IMR-90 (cell line): Measurements from ENCODE around the gene RNF217. TPM values are rescaled to one million over a fixed set of nuclear protein-coding genes. Genes with fewer than 3 reads are reported as not detected.

Source experiments
- ATAC-seq: fragments of 200-7000 bp; cut with Tn5 transposase; 2 replicates; pipeline ENCODE4 v1.9.1; 2020; ENCODE audit warnings: low read depth, mild to moderate bottlenecking, moderate library complexity
- BruUV-seq: library from RNA; stranded (reverse); fragments of 400-500 nt; replicated peaks from 2 replicates; lab custom pipeline; 2021; lab: Mats Ljungman, UMichigan
- CTCF ChIA-PET: fragments of 300-600 bp; formaldehyde crosslinking; extraction: SDS; loops from one replicate; lab custom pipeline; 2021; ENCODE audit warnings: antibody characterized with exemption; lab: Yijun Ruan, JAX
- POLR2A ChIA-PET: fragments of 300-600 bp; sonication (Branson Sonifier 250); formaldehyde crosslinking; loops from one replicate; lab custom pipeline; 2022; ENCODE audit warnings: antibody characterized with exemption; ENCODE audit not compliant: unreplicated experiment; lab: Charles Lee
- DNase-seq: peaks from one replicate; pipeline ENCODE4 v3.0.0; 2013
- H2AFZ ChIP-seq: replicated peaks from 2 replicates; pipeline ENCODE3; 2013; ENCODE audit warnings: low read length, mild to moderate bottlenecking; ENCODE audit not compliant: poor library complexity
- H2AK5ac ChIP-seq: 2 replicates; pipeline ENCODE4 v1.6.1; 2013; ENCODE audit warnings: low read depth, low read length, inconsistent platforms
- H2AK9ac ChIP-seq: replicated peaks from 2 replicates; pipeline ENCODE3; 2013; ENCODE audit warnings: mild to moderate bottlenecking, low read depth, low read length, moderate library complexity; ENCODE audit not compliant: poor library complexity
- H2BK120ac ChIP-seq: 2 replicates; pipeline ENCODE4 v1.6.1; 2013; ENCODE audit warnings: low read depth, low read length, inconsistent platforms
- H2BK15ac ChIP-seq: 3 replicates; pipeline ENCODE4 v1.6.1; 2013; ENCODE audit warnings: low read depth, low read length, inconsistent platforms
- H2BK20ac ChIP-seq: 2 replicates; pipeline ENCODE4 v1.6.1; 2013; ENCODE audit warnings: low read depth, mild to moderate bottlenecking, inconsistent platforms, low read length, moderate library complexity
- H2BK5ac ChIP-seq: 2 replicates; pipeline ENCODE4 v1.6.1; 2013; ENCODE audit warnings: mild to moderate bottlenecking, low read depth, low read length, inconsistent platforms; ENCODE audit not compliant: poor library complexity, severe bottlenecking
- H3K14ac ChIP-seq: replicated peaks from 2 replicates; pipeline ENCODE4 v1.6.1; 2013; ENCODE audit warnings: low read depth, low read length, inconsistent platforms
- H3K18ac ChIP-seq: 2 replicates; pipeline ENCODE4 v1.6.1; 2013; ENCODE audit warnings: low read depth, low read length, control low read depth
- H3K23ac ChIP-seq: 2 replicates; pipeline ENCODE4 v1.6.1; 2013; ENCODE audit warnings: low read depth, low read length, inconsistent platforms
- H3K27ac ChIP-seq: 2 replicates; pipeline ENCODE4 v1.5.1; 2013; ENCODE audit warnings: mild to moderate bottlenecking, control low read depth, low read length; ENCODE audit not compliant: insufficient read depth
- H3K27me3 ChIP-seq: 2 replicates; pipeline ENCODE4 v1.6.1; 2013; ENCODE audit warnings: low read length; ENCODE audit not compliant: control insufficient read depth, insufficient read depth
- H3K36me3 ChIP-seq: 2 replicates; pipeline ENCODE4 v1.6.1; 2013; ENCODE audit warnings: low read length, mixed read lengths; ENCODE audit not compliant: control insufficient read depth, insufficient read depth
- H3K4ac ChIP-seq: 2 replicates; pipeline ENCODE4 v1.6.1; 2013; ENCODE audit warnings: low read depth, low read length, inconsistent platforms
- H3K4me1 ChIP-seq: 2 replicates; pipeline ENCODE4 v1.6.1; 2013; ENCODE audit warnings: low read length, mixed read lengths; ENCODE audit not compliant: control insufficient read depth, insufficient read depth
- H3K4me2 ChIP-seq: 2 replicates; pipeline ENCODE4 v1.6.1; 2013; ENCODE audit warnings: low read depth, mild to moderate bottlenecking, control low read depth, low read length, moderate library complexity
- H3K4me3 ChIP-seq: 2 replicates; pipeline ENCODE4 v1.5.1; 2013; ENCODE audit warnings: low read depth, mild to moderate bottlenecking, control low read depth, low read length, moderate library complexity; ENCODE audit not compliant: insufficient read depth
- H3K56ac ChIP-seq: 2 replicates; pipeline ENCODE4 v1.6.1; 2013; ENCODE audit warnings: low read length, inconsistent platforms; ENCODE audit not compliant: insufficient read depth; ENCODE audit errors: extremely low read depth
- H3K79me1 ChIP-seq, 2 experiments: 2 replicates each; pipeline ENCODE4 v1.6.1; 2013; ENCODE audit warnings: low read length in 2 of 2, inconsistent platforms in 1 of 2, low read depth in 1 of 2
- H3K9ac ChIP-seq: 2 replicates; pipeline ENCODE4 v1.6.1; 2013; ENCODE audit warnings: low read depth, low read length, control low read depth
- H3K9me1 ChIP-seq: 2 replicates; pipeline ENCODE4 v1.6.1; 2013; ENCODE audit warnings: low read length, inconsistent platforms; ENCODE audit not compliant: insufficient read depth
- H3K9me3 ChIP-seq: 2 replicates; pipeline ENCODE4 v1.6.1; 2013; ENCODE audit warnings: low read length; ENCODE audit not compliant: control insufficient read depth, insufficient read depth
- H4K20me1 ChIP-seq: 2 replicates; pipeline ENCODE4 v1.6.1; 2013; ENCODE audit warnings: low read length, inconsistent platforms; ENCODE audit not compliant: insufficient read depth
- H4K5ac ChIP-seq: 2 replicates; pipeline ENCODE4 v1.6.1; 2013; ENCODE audit warnings: mild to moderate bottlenecking, low read depth, low read length, control low read depth
- H4K8ac ChIP-seq, 2 experiments: 2 replicates each; pipeline ENCODE4 v1.6.1; 2013; ENCODE audit warnings: low read depth in 2 of 2, low read length in 2 of 2, control low read depth in 1 of 2, inconsistent platforms in 1 of 2
- H4K91ac ChIP-seq: 2 replicates; pipeline ENCODE4 v1.6.1; 2013; ENCODE audit warnings: low read depth, low read length, inconsistent platforms; ENCODE audit not compliant: insufficient read depth
- BHLHE40 ChIP-seq: fragments of 150-350 bp; IDR thresholded peaks from 2 replicates; pipeline ENCODE4 v1.6.1; 2016; ENCODE audit warnings: mild to moderate bottlenecking, low read depth, low read length
- CEBPB ChIP-seq: IDR thresholded peaks from 2 replicates; pipeline ENCODE4 v1.6.1; 2012; ENCODE audit warnings: low read depth, low read length, improper control_type of control experiment
- CHD1 ChIP-seq: IDR thresholded peaks from 2 replicates; pipeline ENCODE4 v1.6.1; 2012; ENCODE audit warnings: low read depth, low read length, improper control_type of control experiment
- FOS ChIP-seq: fragments of 150-350 bp; IDR thresholded peaks from 2 replicates; pipeline ENCODE4 v1.6.1; 2016; ENCODE audit warnings: low read depth, low read length
- MAFK ChIP-seq: IDR thresholded peaks from 2 replicates; pipeline ENCODE4 v1.6.1; 2012; ENCODE audit warnings: low read depth, low read length, improper control_type of control experiment
- MAZ ChIP-seq: IDR thresholded peaks from 2 replicates; pipeline ENCODE4 v1.6.1; 2012; ENCODE audit warnings: low read depth, mild to moderate bottlenecking, low read length, improper control_type of control experiment, moderate library complexity, borderline replicate concordance
- MXI1 ChIP-seq: IDR thresholded peaks from 2 replicates; pipeline ENCODE4 v1.6.1; 2012; ENCODE audit warnings: low read depth, mild to moderate bottlenecking, low read length, moderate library complexity, borderline replicate concordance
- NFE2L2 ChIP-seq: fragments of 150-350 bp; IDR thresholded peaks from 2 replicates; pipeline ENCODE4 v1.6.1; 2016; ENCODE audit warnings: low read depth, mild to moderate bottlenecking, low read length
- POLR2A ChIP-seq: IDR thresholded peaks from 2 replicates; pipeline ENCODE4 v1.6.1; 2012; ENCODE audit warnings: mild to moderate bottlenecking, low read depth, low read length
- RAD21 ChIP-seq: IDR thresholded peaks from 2 replicates; pipeline ENCODE4 v1.6.1; 2012; ENCODE audit warnings: low read length, improper control_type of control experiment
- RCOR1 ChIP-seq: IDR thresholded peaks from 2 replicates; pipeline ENCODE4 v1.6.1; 2012; ENCODE audit warnings: mild to moderate bottlenecking, low read length, improper control_type of control experiment; ENCODE audit not compliant: insufficient replicate concordance
- RFX5 ChIP-seq: IDR thresholded peaks from 2 replicates; pipeline ENCODE4 v1.8.0; 2012; ENCODE audit warnings: low read depth, mild to moderate bottlenecking, low read length, moderate library complexity
- SMC3 ChIP-seq: fragments of 150-350 bp; IDR thresholded peaks from 2 replicates; pipeline ENCODE4 v1.6.1; 2016; ENCODE audit warnings: low read depth, mild to moderate bottlenecking, antibody characterized with exemption, low read length, moderate library complexity
- WGBS, 2 experiments: methylation state at CpG; one replicate each; pipeline versions ENCODE4 v1.1.5 to v1.1.7; 2013; ENCODE audit warnings: missing lambda C conversion rate in 2 of 2; ENCODE audit not compliant: insufficient read length in 1 of 2; ENCODE audit errors: extremely low coverage in 2 of 2; 5-methylcytosine and 5-hydroxymethylcytosine counted together
- dilution Hi-C: fragments of 300-500 bp; cut with HindIII; formaldehyde crosslinking; loops from one replicate; pipeline ENCODE4 v1.14.3; 2018; ENCODE audit warnings: low sequenced_read_pairs; ENCODE audit not compliant: unreplicated experiment
- in situ Hi-C: fragments of 300-500 bp; cut with MboI; formaldehyde crosslinking; loops from 3 replicates; pipeline ENCODE4 v1.14.3; 2019; ENCODE audit warnings: low sequenced_read_pairs, inconsistent platforms, mixed read lengths
- intact Hi-C: fragments of 100-400 bp; cut with micrococcal nuclease; formaldehyde crosslinking; loops from 2 replicates; pipeline ENCODE4 v1.10.0; 2022
- polyA plus RNA-seq, 3 experiments: library from polyadenylated mRNA; depleted of rRNA; stranded (reverse); fragments of >200 nt; gene quantifications; 2 replicates each; pipeline ENCODE4 v1.2.3, GENCODE V29; 2012; ENCODE audit warnings: low replicate concordance in 1 of 3
- total RNA-seq: library from RNA; depleted of rRNA; stranded (reverse); fragments of >200 nt; gene quantifications from 2 replicates; pipeline ENCODE4 v1.2.3, GENCODE V29; 2012
- TF ChIP-seq, protein P1 (sequence below): fragments of 150-350 bp; IDR thresholded peaks from 2 replicates; pipeline ENCODE4 v1.6.1; 2017; ENCODE audit warnings: mild to moderate bottlenecking, antibody characterized with exemption, low read length, low read depth
- TF ChIP-seq, protein P2 (sequence below): fragments of 150-350 bp; IDR thresholded peaks from 2 replicates; pipeline ENCODE4 v1.6.1; 2016; ENCODE audit warnings: low read depth, mild to moderate bottlenecking, low read length, moderate library complexity, borderline replicate concordance
- TF ChIP-seq, protein P3 (sequence below): conservative IDR thresholded peaks from 2 replicates; pipeline ENCODE4 v1.5.1; 2012; ENCODE audit warnings: mild to moderate bottlenecking, low read depth, low read length, improper control_type of control experiment

Gene RNF217
- total and polyA plus RNA-seq, 2 of the 4 experiments (the other 2 are of a cell fraction): 11.7 to 20.4 TPM

- no peaks in the 10 kb centered on the region for H3K9me3 ChIP-seq
- peaks cover 33 to 53% of the 10 kb centered on the region in 2 experiments for H3K79me1 ChIP-seq
- H2BK20ac ChIP-seq: no peak overlapping the region
- H4K91ac ChIP-seq: no peak overlapping the region
- H2BK15ac ChIP-seq: no peak overlapping the region
- H3K23ac ChIP-seq: no peak overlapping the region
- DNase-seq: no peak
- H4K8ac ChIP-seq: no peak overlapping the region
- dilution Hi-C loops (no loop called here), intact Hi-C loops (no loop called here), in situ Hi-C loops (no loop called here)
- H3K4me1 ChIP-seq: peaks cover 3% of the 10 kb centered on the region; the same call in 1 of the 2 replicates
- ChIA-PET POLR2A (no interaction called here), CTCF (interaction anchor here (0.6 kb wide), 1 partner anchor 37 kb away, joined by 4 read pairs; no protein-coding TSS in a partner anchor)
- H3K9me1 ChIP-seq: peaks cover 7% of the 10 kb centered on the region
- TF ChIP-seq CHD1: no peak
- no peak for TF ChIP-seq NFE2L2
- no peak for TF ChIP-seq MXI1
- no peak for TF ChIP-seq FOS
- TF ChIP-seq RAD21: no peak
- TF ChIP-seq RFX5: no peak
- no peak for TF ChIP-seq MAZ
- TF ChIP-seq, protein P1, sequence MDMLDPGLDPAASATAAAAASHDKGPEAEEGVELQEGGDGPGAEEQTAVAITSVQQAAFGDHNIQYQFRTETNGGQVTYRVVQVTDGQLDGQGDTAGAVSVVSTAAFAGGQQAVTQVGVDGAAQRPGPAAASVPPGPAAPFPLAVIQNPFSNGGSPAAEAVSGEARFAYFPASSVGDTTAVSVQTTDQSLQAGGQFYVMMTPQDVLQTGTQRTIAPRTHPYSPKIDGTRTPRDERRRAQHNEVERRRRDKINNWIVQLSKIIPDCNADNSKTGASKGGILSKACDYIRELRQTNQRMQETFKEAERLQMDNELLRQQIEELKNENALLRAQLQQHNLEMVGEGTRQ: no peak
- TF ChIP-seq MAFK: no peak
- TF ChIP-seq RCOR1: no peak
- TF ChIP-seq, protein P2, sequence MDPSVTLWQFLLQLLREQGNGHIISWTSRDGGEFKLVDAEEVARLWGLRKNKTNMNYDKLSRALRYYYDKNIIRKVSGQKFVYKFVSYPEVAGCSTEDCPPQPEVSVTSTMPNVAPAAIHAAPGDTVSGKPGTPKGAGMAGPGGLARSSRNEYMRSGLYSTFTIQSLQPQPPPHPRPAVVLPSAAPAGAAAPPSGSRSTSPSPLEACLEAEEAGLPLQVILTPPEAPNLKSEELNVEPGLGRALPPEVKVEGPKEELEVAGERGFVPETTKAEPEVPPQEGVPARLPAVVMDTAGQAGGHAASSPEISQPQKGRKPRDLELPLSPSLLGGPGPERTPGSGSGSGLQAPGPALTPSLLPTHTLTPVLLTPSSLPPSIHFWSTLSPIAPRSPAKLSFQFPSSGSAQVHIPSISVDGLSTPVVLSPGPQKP: no peak
- no peak for TF ChIP-seq CEBPB
- no peak for TF ChIP-seq POLR2A
- TF ChIP-seq, protein P3, sequence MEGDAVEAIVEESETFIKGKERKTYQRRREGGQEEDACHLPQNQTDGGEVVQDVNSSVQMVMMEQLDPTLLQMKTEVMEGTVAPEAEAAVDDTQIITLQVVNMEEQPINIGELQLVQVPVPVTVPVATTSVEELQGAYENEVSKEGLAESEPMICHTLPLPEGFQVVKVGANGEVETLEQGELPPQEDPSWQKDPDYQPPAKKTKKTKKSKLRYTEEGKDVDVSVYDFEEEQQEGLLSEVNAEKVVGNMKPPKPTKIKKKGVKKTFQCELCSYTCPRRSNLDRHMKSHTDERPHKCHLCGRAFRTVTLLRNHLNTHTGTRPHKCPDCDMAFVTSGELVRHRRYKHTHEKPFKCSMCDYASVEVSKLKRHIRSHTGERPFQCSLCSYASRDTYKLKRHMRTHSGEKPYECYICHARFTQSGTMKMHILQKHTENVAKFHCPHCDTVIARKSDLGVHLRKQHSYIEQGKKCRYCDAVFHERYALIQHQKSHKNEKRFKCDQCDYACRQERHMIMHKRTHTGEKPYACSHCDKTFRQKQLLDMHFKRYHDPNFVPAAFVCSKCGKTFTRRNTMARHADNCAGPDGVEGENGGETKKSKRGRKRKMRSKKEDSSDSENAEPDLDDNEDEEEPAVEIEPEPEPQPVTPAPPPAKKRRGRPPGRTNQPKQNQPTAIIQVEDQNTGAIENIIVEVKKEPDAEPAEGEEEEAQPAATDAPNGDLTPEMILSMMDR: no peak
- no peak for TF ChIP-seq SMC3
- TF ChIP-seq BHLHE40: no peak
- no peak for ATAC-seq
- H2AK9ac ChIP-seq: no peak overlapping the region
- no peak overlapping the region for H2AFZ ChIP-seq
- H2BK120ac ChIP-seq: no peak overlapping the region
- no peak overlapping the region for H3K4me2 ChIP-seq
- H3K27me3 ChIP-seq: no peaks in the 10 kb centered on the region
- no peak overlapping the region for H3K18ac ChIP-seq
- no CpG with 5 or more reads among the region's 3 CpGs for WGBS, 2 experiments
- H4K5ac ChIP-seq: no peak overlapping the region
- no peak overlapping the region for H2BK5ac ChIP-seq
- no peak overlapping the region for H3K27ac ChIP-seq
- peaks cover 22% of the 10 kb centered on the region for H3K36me3 ChIP-seq
- H2AK5ac ChIP-seq: no peak overlapping the region
- H3K14ac ChIP-seq: no peak overlapping the region
- no peak overlapping the region for H3K4me3 ChIP-seq
- BruUV-seq: no TSS peak
- no peak overlapping the region for H3K56ac ChIP-seq
- no peak overlapping the region for H3K4ac ChIP-seq
- H4K20me1 ChIP-seq: no peaks in the 10 kb centered on the region
- H3K9ac ChIP-seq: no peak overlapping the region
Measured at GRCh38 chr6:125074120-125074519, 111.9 kb downstream of the RNF217 start.
